ENCODE data around the gene HDAC6.
"Not testable (repeated sequence)": the region's sequence is repeated elsewhere in the genome, so short reads cannot be mapped to it uniquely, and the experiment has no call there.

The HDAC6 gene

GRCh38 chrX:48854121-48854804 is 52.4 kb downstream of the HDAC6 start:
- in situ Hi-C loops (cut with MboI; ENCODE audit: low pct_unique_long_range_greater_than_20kb, low sequenced_read_pairs); DNase-seq: not testable (repeated sequence)

- in situ Hi-C loops (cut with MboI; ENCODE audit: low pct_unique_long_range_greater_than_20kb, low sequenced_read_pairs): no loop called here
- DNase-seq: peak; percentile 61
These were observed 53.0 kb downstream of the HDAC6 start for GRCh38 chrX:48854898-48855297.

GRCh38 chrX:48864210-48864609 is 62.3 kb downstream of the HDAC6 start:
- in situ Hi-C loops (cut with MboI; ENCODE audit: low pct_unique_long_range_greater_than_20kb, low sequenced_read_pairs): no loop called here
- DNase-seq: peak; percentile 31

- in situ Hi-C loops (cut with MboI; ENCODE audit: low pct_unique_long_range_greater_than_20kb, low sequenced_read_pairs): not testable (repeated sequence)
These were observed 70.2 kb downstream of the HDAC6 start for GRCh38 chrX:48872017-48872416.

More at GRCh38 chrX:48872017-48872416, 70.2 kb downstream of the HDAC6 start:
- DNase-seq: not testable (repeated sequence)

Measured in KBM-7 (cell line).